ENCODE data around the gene AUNIP.

Gene AUNIP

GRCh38 chr1:25787760-25788166 lies 71.5 kb downstream of the AUNIP start:
- no peak for DNase-seq

GRCh38 chr1:25786887-25787759 lies 72.1 kb downstream of the AUNIP start:
- no peak for DNase-seq

- DNase-seq, result no peak
These were observed 73.8 kb downstream of the AUNIP start for GRCh38 chr1:25785333-25786067.

GRCh38 chr1:25784575-25785051 lies 74.6 kb downstream of the AUNIP start:
- no peak for DNase-seq

Data from NCI-H2171 (cell line).